ENCODE results near the gene NCOA6. TPM values are rescaled to one million over a fixed set of nuclear protein-coding genes. Genes with fewer than 3 reads are reported as not detected.

Gene NCOA6
- total RNA-seq, 4 donors from 2014 or later: 16.9 to 26.1 (median 24.0) TPM

DNA sequence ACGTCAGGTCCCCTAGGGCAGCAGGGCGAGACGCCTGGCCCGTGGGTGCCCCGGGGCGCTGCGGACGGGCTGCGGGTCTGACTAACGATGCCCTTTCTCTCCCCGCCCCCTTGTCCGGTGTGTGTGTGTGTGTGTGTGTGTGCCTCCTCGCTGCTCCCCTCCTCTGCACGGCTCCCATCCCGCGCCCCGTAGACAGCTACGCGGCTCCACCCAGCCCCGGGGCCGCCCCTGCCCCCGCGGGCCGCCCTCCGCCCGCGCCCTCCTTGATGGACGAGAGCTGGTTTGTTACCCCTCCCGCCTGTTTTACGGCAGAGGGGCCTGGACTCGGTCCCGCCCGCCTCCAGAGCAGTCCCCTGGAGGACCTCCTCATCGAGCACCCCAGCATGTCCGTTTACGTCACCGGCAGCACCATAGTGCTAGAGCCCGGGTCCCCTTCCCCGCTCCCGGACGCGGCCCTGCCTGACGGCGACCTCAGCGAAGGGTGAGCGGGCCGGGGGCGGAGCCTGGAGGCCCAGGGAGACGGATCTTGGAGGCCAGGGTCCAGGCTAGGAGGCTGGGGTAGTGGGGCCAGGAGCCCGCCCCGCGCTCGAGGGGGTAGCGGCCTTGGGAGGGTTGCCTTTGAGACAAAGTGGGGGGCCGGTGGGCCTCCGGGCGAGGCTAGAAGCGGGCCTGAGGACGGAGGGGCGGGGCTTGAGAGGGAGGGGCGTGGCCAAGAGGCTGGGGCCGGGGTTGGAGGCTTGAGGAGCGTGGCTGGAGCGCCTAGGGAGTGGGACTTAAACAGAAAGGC lies 116.2 kb downstream of the NCOA6 start:
- DNase-seq (ENCODE audit: low spot score in 2 of 2): peak; percentile 81 to 84
- Histone ChIP-seq H3K36me3 (peaks cover 0 to 33% (median 0%) of the 10 kb centered on the region in 3 donors), H3K27me3 (no peaks in the 10 kb centered on the region), H3K4me3 (peak overlapping the region; percentile 47 to 89 (median 66)), H3K27ac (peak overlapping the region; percentile 79 to 99 (median 96)), H3K9me3 (no peaks in the 10 kb centered on the region), H3K4me1 (peaks cover 0 to 49% (median 18%) of the 10 kb centered on the region in 4 donors)
- WGBS, 2 donors: 0 to 1% methylated on average over 53 to 55 of the region's 64 CpGs
- TF ChIP-seq, protein P1, sequence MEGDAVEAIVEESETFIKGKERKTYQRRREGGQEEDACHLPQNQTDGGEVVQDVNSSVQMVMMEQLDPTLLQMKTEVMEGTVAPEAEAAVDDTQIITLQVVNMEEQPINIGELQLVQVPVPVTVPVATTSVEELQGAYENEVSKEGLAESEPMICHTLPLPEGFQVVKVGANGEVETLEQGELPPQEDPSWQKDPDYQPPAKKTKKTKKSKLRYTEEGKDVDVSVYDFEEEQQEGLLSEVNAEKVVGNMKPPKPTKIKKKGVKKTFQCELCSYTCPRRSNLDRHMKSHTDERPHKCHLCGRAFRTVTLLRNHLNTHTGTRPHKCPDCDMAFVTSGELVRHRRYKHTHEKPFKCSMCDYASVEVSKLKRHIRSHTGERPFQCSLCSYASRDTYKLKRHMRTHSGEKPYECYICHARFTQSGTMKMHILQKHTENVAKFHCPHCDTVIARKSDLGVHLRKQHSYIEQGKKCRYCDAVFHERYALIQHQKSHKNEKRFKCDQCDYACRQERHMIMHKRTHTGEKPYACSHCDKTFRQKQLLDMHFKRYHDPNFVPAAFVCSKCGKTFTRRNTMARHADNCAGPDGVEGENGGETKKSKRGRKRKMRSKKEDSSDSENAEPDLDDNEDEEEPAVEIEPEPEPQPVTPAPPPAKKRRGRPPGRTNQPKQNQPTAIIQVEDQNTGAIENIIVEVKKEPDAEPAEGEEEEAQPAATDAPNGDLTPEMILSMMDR (IDR thresholded peaks at IDR 0.05): peak in 1 of 5 experiments; percentile 19
- peak in 1 of 2 donors; percentile 80 for TF ChIP-seq EP300 (IDR thresholded peaks at IDR 0.05)
- peak in 1 of 2 donors; percentile 56 for TF ChIP-seq POLR2A (IDR thresholded peaks at IDR 0.05)

DNA sequence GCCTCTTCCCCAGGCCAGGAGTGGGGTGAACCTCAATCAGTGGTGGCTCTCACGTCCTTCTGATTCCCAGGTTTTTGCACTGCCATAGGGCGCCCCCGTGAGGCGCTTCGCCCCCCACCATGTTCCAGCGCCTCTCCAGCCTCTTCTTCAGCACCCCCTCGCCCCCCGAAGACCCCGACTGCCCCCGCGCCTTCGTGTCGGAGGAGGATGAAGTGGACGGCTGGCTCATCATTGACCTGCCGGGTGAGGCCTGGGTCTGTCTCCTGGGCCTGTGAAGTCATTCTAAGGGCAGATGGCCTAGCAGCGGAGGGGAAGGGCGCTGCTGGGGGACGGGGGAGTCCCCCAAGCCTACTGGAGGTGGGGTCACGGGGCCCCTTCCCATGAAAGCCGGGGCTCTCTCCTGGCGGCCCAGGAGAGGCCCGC lies 116.8 kb downstream of the NCOA6 start:
- DNase-seq (ENCODE audit: low spot score in 2 of 2): peak; percentile 47 to 68
- no peak for TF ChIP-seq POLR2A (IDR thresholded peaks at IDR 0.05)
- no peak for TF ChIP-seq EP300 (IDR thresholded peaks at IDR 0.05)
- TF ChIP-seq, protein P1 (IDR thresholded peaks at IDR 0.05): peak in 4 of 5 experiments; percentile 58 to 77 (median 66)

GRCh38 chr20:34706912-34707784 lies 118.3 kb downstream of the NCOA6 start:
- 71 to 76% methylated on average over 3 of the region's 3 CpGs for WGBS, 2 donors
- Histone ChIP-seq H3K4me1 (peaks cover 0 to 56% (median 20%) of the 10 kb centered on the region in 4 donors), H3K27ac (peak overlapping the region in 2 of 4 donors; percentile 95 to 99), H3K4me3 (no peak overlapping the region), H3K9me3 (no peaks in the 10 kb centered on the region), H3K27me3 (no peaks in the 10 kb centered on the region), H3K36me3 (peaks cover 0 to 16% (median 0%) of the 10 kb centered on the region in 3 donors)
- TF ChIP-seq EP300 (IDR thresholded peaks at IDR 0.05): no peak
- no peak for TF ChIP-seq POLR2A (IDR thresholded peaks at IDR 0.05)
- TF ChIP-seq, protein P1 (IDR thresholded peaks at IDR 0.05): no peak
- no peak for DNase-seq (ENCODE audit: low spot score in 2 of 2)

More for the DNA sequence above, 116.8 kb downstream of the NCOA6 start:
- Histone ChIP-seq H3K27ac (peak overlapping the region; percentile 79 to 99 (median 96)), H3K36me3 (peaks cover 0 to 27% (median 0%) of the 10 kb centered on the region in 3 donors), H3K4me3 (peak overlapping the region; percentile 47 to 89 (median 66)), H3K27me3 (no peaks in the 10 kb centered on the region), H3K4me1 (peaks cover 0 to 50% (median 18%) of the 10 kb centered on the region in 4 donors), H3K9me3 (no peaks in the 10 kb centered on the region)
- WGBS, 2 donors: 3 to 15% methylated on average over 17 to 20 of the region's 22 CpGs

- H3K27me3 ChIP-seq: no peaks in the 10 kb centered on the region
- no peaks in the 10 kb centered on the region for H3K9me3 ChIP-seq
- TF ChIP-seq POLR2A (IDR thresholded peaks at IDR 0.05): no peak
- TF ChIP-seq EP300 (IDR thresholded peaks at IDR 0.05): no peak
- TF ChIP-seq, protein P1 (IDR thresholded peaks at IDR 0.05): no peak
- H3K4me3 ChIP-seq: no peak overlapping the region
- H3K4me1 ChIP-seq: peaks cover 0 to 50% (median 20%) of the 10 kb centered on the region in 4 donors
- peak overlapping the region; percentile 95 to 99 (median 98) for H3K27ac ChIP-seq
- peaks cover 0 to 9% (median 0%) of the 10 kb centered on the region in 3 donors for H3K36me3 ChIP-seq
- WGBS, 2 donors: 100% methylated on average over 1 of the region's 1 CpG
- no peak for DNase-seq (ENCODE audit: low spot score in 2 of 2)
Observed at GRCh38 chr20:34706302-34706875, 119.1 kb downstream of the NCOA6 start.

Measured in tibial nerve (tissue), 4 donors.